ENCODE measurements around the gene UBAP1.
"Not testable (repeated sequence)": the region's sequence is repeated elsewhere in the genome, so short reads cannot be mapped to it uniquely, and the experiment has no call there.

Gene UBAP1

GRCh38 chr9:34179213-34180136 is 632 bp downstream of the UBAP1 start:
- DNase-seq: peak; percentile 18

- peak; percentile 56 for DNase-seq
Measured at GRCh38 chr9:34185778-34186551, 7.1 kb downstream of the UBAP1 start.

- no peak for DNase-seq
Measured at GRCh38 chr9:34187891-34188240, 9.0 kb downstream of the UBAP1 start.

GRCh38 chr9:34190996-34191892 is 12.4 kb downstream of the UBAP1 start:
- no peak for DNase-seq

GRCh38 chr9:34195143-34195542 is 16.3 kb downstream of the UBAP1 start:
- DNase-seq: no peak

GRCh38 chr9:34197286-34197685 is 18.4 kb downstream of the UBAP1 start:
- DNase-seq: not testable (repeated sequence)

- DNase-seq: no peak
Measured at GRCh38 chr9:34197756-34198711, 19.2 kb downstream of the UBAP1 start.

- no peak for DNase-seq
Measured at GRCh38 chr9:34200092-34200491, 21.2 kb downstream of the UBAP1 start.

- no peak for DNase-seq
Measured at GRCh38 chr9:34203275-34203991, 24.6 kb downstream of the UBAP1 start.

- DNase-seq: no peak
Measured at GRCh38 chr9:34203992-34204635, 25.3 kb downstream of the UBAP1 start.

- DNase-seq: no peak
Measured at GRCh38 chr9:34205102-34205501, 26.3 kb downstream of the UBAP1 start.

- DNase-seq: no peak
Measured at GRCh38 chr9:34206561-34206960, 27.7 kb downstream of the UBAP1 start.

- DNase-seq: no peak
Measured at GRCh38 chr9:34211395-34211794, 32.6 kb downstream of the UBAP1 start.

GRCh38 chr9:34214354-34215000 is 35.6 kb downstream of the UBAP1 start:
- not testable (repeated sequence) for DNase-seq

GRCh38 chr9:34216325-34216724 is 37.5 kb downstream of the UBAP1 start:
- DNase-seq: no peak

- not testable (repeated sequence) for DNase-seq
Measured at GRCh38 chr9:34217015-34217414, 38.2 kb downstream of the UBAP1 start.

GRCh38 chr9:34218446-34218845 is 39.6 kb downstream of the UBAP1 start:
- DNase-seq: no peak

- DNase-seq: no peak
Measured at GRCh38 chr9:34219421-34219820, 40.6 kb downstream of the UBAP1 start.

GRCh38 chr9:34220218-34220617 is 41.4 kb downstream of the UBAP1 start:
- DNase-seq: no peak

- no peak for DNase-seq
Measured at GRCh38 chr9:34224349-34224748, 45.5 kb downstream of the UBAP1 start.

Measured in CD4-positive, alpha-beta T cell treated with Interleukin-12 subunit alpha and Interleukin-12 subunit beta, for 1 hour (primary cell).